BLaER1 treated with 17β-estradiol and CSF1 and Interleukin-3, amounts not matched to agents 10 nM and 100 nM (cell line): ENCODE measurements around the gene ACTR3.

ENCODE experiments used
- H3K27ac ChIP-seq, 11 experiments: shearing (Covaris generic); formaldehyde crosslinking; 2 replicates each; pipeline ENCODE4 v1.8.1; 2022
- H3K27me3 ChIP-seq, 11 experiments: shearing (Covaris generic); formaldehyde crosslinking; 2 replicates each; pipeline ENCODE4 v1.8.1; 2022
- H3K36me3 ChIP-seq, 11 experiments: shearing (Covaris generic); formaldehyde crosslinking; 2 replicates each; pipeline ENCODE4 v1.8.1; 2022
- H3K4me1 ChIP-seq, 10 experiments: shearing (Covaris generic); formaldehyde crosslinking; 2 replicates each; pipeline ENCODE4 v1.8.1; 2022
- H3K4me2 ChIP-seq, 11 experiments: shearing (Covaris generic); formaldehyde crosslinking; 2 replicates each; pipeline ENCODE4 v1.8.1; 2022
- H3K4me3 ChIP-seq, 10 experiments: shearing (Covaris generic); formaldehyde crosslinking; 2 replicates each; pipeline ENCODE4 v1.8.1; 2022
- H3K9ac ChIP-seq, 11 experiments: shearing (Covaris generic); formaldehyde crosslinking; 2 replicates each; pipeline ENCODE4 v1.8.1; 2022
- H3K9me3 ChIP-seq, 11 experiments: shearing (Covaris generic); formaldehyde crosslinking; replicated peaks in 1 of 11; 2 replicates each; pipeline ENCODE4 v1.8.1; 2022
- H4K20me1 ChIP-seq, 11 experiments: shearing (Covaris generic); formaldehyde crosslinking; 2 replicates each; pipeline ENCODE4 v1.8.1; 2022
- Cebpa-rat ChIP-seq, 11 experiments: shearing (Covaris generic); IDR thresholded peaks; 2 replicates each; pipeline ENCODE4 v1.8.1; 2022

ACTR3 gene

GRCh38 chr2:113863144-113863543 is 26.7 kb upstream of the ACTR3 start:
- no peaks in the 10 kb centered on the region for H3K9me3 ChIP-seq
- H3K9ac ChIP-seq = peak overlapping the region in 2 of 11 experiments; percentile 32 to 52; a peak in 2 of 22 replicates
- no peaks in the 10 kb centered on the region for H3K27me3 ChIP-seq
- H3K4me2 ChIP-seq = peak overlapping the region in 10 of 11 experiments; percentile 29 to 89 (median 60); a peak in 19 of 22 replicates
- no peaks in the 10 kb centered on the region for H4K20me1 ChIP-seq
- H3K36me3 ChIP-seq = no peaks in the 10 kb centered on the region
- no peak overlapping the region for H3K4me3 ChIP-seq
- peaks cover 40 to 73% (median 49%) of the 10 kb centered on the region in 10 experiments for H3K4me1 ChIP-seq
- H3K27ac ChIP-seq = peak overlapping the region in 7 of 11 experiments; percentile 12 to 68 (median 47); a peak in 12 of 22 replicates
- no peak for TF ChIP-seq Cebpa-rat (IDR thresholded peaks at IDR 0.05)

GRCh38 chr2:113867571-113867970 is 22.3 kb upstream of the ACTR3 start:
- Histone ChIP-seq H3K27ac (no peak overlapping the region), H3K9me3 (no peaks in the 10 kb centered on the region), H3K27me3 (no peaks in the 10 kb centered on the region), H3K9ac (no peak overlapping the region), H3K36me3 (no peaks in the 10 kb centered on the region), H3K4me2 (no peak overlapping the region), H3K4me3 (no peak overlapping the region), H3K4me1 (peaks cover 10 to 39% (median 15%) of the 10 kb centered on the region in 10 experiments; a peak in 19 of 20 replicates), H4K20me1 (no peaks in the 10 kb centered on the region)
- TF ChIP-seq Cebpa-rat (IDR thresholded peaks at IDR 0.05) = no peak

GRCh38 chr2:113869253-113869652 is 20.6 kb upstream of the ACTR3 start:
- no peaks in the 10 kb centered on the region for H3K27me3 ChIP-seq
- H3K4me1 ChIP-seq = peaks cover 0 to 35% (median 7%) of the 10 kb centered on the region in 10 experiments; a peak in 14 of 20 replicates
- no peak overlapping the region for H3K9ac ChIP-seq
- no peak overlapping the region for H3K4me3 ChIP-seq
- H3K9me3 ChIP-seq = no peaks in the 10 kb centered on the region
- no peak overlapping the region for H3K27ac ChIP-seq
- 0 out of 22 replicates have a peak, but pooled peaks cover 0 to 4% (median 0%) of the 10 kb centered on the region in 11 experiments for H3K36me3 ChIP-seq
- H4K20me1 ChIP-seq = no peaks in the 10 kb centered on the region
- TF ChIP-seq Cebpa-rat (IDR thresholded peaks at IDR 0.05) = no peak
- peak overlapping the region in 1 of 11 experiments; percentile 48; a peak in 1 of 22 replicates for H3K4me2 ChIP-seq

- Histone ChIP-seq H3K27me3 (no peaks in the 10 kb centered on the region), H3K4me2 (no peak overlapping the region), H3K9ac (no peak overlapping the region), H3K36me3 (0 out of 22 replicates have a peak, but pooled peaks cover 0 to 4% (median 0%) of the 10 kb centered on the region in 11 experiments), H3K4me1 (peaks cover 0 to 48% (median 6%) of the 10 kb centered on the region in 10 experiments; a peak in 12 of 20 replicates), H4K20me1 (no peaks in the 10 kb centered on the region), H3K9me3 (no peaks in the 10 kb centered on the region), H3K27ac (no peak overlapping the region), H3K4me3 (no peak overlapping the region)
- no peak for TF ChIP-seq Cebpa-rat (IDR thresholded peaks at IDR 0.05)
These were observed 17.7 kb upstream of the ACTR3 start for GRCh38 chr2:113872201-113872600.

GRCh38 chr2:113873867-113874266 is 16.0 kb upstream of the ACTR3 start:
- no peaks in the 10 kb centered on the region for H3K27me3 ChIP-seq
- H3K9ac ChIP-seq = no peak overlapping the region
- no peak overlapping the region for H3K27ac ChIP-seq
- H3K36me3 ChIP-seq = 0 out of 22 replicates have a peak, but pooled peaks cover 0 to 4% (median 0%) of the 10 kb centered on the region in 11 experiments
- peaks cover 4 to 51% (median 15%) of the 10 kb centered on the region in 10 experiments; a peak in 15 of 20 replicates for H3K4me1 ChIP-seq
- no peaks in the 10 kb centered on the region for H4K20me1 ChIP-seq
- peak overlapping the region in 5 of 11 experiments; percentile 14 to 66 (median 40); a peak in 7 of 22 replicates for H3K4me2 ChIP-seq
- no peak for TF ChIP-seq Cebpa-rat (IDR thresholded peaks at IDR 0.05)
- H3K9me3 ChIP-seq = no peaks in the 10 kb centered on the region
- no peak overlapping the region for H3K4me3 ChIP-seq

GRCh38 chr2:113875135-113875534 is 14.8 kb upstream of the ACTR3 start:
- Histone ChIP-seq H3K27me3 (no peaks in the 10 kb centered on the region), H3K36me3 (0 out of 22 replicates have a peak, but pooled peaks cover 0 to 4% (median 0%) of the 10 kb centered on the region in 11 experiments), H3K4me3 (no peak overlapping the region), H4K20me1 (no peaks in the 10 kb centered on the region), H3K4me2 (peak overlapping the region in 2 of 11 experiments; percentile 15 to 66; a peak in 1 of 22 replicates), H3K9ac (no peak overlapping the region), H3K9me3 (no peaks in the 10 kb centered on the region), H3K4me1 (peaks cover 4 to 61% (median 15%) of the 10 kb centered on the region in 10 experiments; a peak in 15 of 20 replicates), H3K27ac (no peak overlapping the region)
- no peak for TF ChIP-seq Cebpa-rat (IDR thresholded peaks at IDR 0.05)

- H3K36me3 ChIP-seq = peaks cover 0 to 8% (median 4%) of the 10 kb centered on the region in 11 experiments; a peak in 11 of 22 replicates
- peak overlapping the region in 3 of 11 experiments; percentile 68 to 82 (median 73); a peak in 4 of 22 replicates for H3K4me2 ChIP-seq
- H3K27me3 ChIP-seq = no peaks in the 10 kb centered on the region
- H3K4me1 ChIP-seq = peaks cover 4 to 71% (median 15%) of the 10 kb centered on the region in 10 experiments; a peak in 15 of 20 replicates
- TF ChIP-seq Cebpa-rat (IDR thresholded peaks at IDR 0.05) = no peak
- peak overlapping the region in 2 of 11 experiments; percentile 77 to 80; a peak in 4 of 22 replicates for H3K27ac ChIP-seq
- no peaks in the 10 kb centered on the region for H3K9me3 ChIP-seq
- H4K20me1 ChIP-seq = no peaks in the 10 kb centered on the region
- H3K9ac ChIP-seq = no peak overlapping the region
- H3K4me3 ChIP-seq = no peak overlapping the region
These were observed 13.1 kb upstream of the ACTR3 start for GRCh38 chr2:113876503-113877387.

GRCh38 chr2:113877711-113878598 is 11.9 kb upstream of the ACTR3 start:
- Histone ChIP-seq H3K4me1 (peaks cover 4 to 71% (median 15%) of the 10 kb centered on the region in 10 experiments; a peak in 15 of 20 replicates), H3K27ac (peak overlapping the region in 4 of 11 experiments; percentile 46 to 80 (median 64); a peak in 8 of 22 replicates), H3K9ac (peak overlapping the region in 4 of 11 experiments; percentile 17 to 66 (median 57); a peak in 6 of 22 replicates), H3K27me3 (no peaks in the 10 kb centered on the region), H3K9me3 (no peaks in the 10 kb centered on the region), H3K36me3 (peaks cover 5 to 20% (median 9%) of the 10 kb centered on the region in 11 experiments; a peak in 14 of 22 replicates), H3K4me3 (no peak overlapping the region), H4K20me1 (no peaks in the 10 kb centered on the region), H3K4me2 (peak overlapping the region in 5 of 11 experiments; percentile 5 to 82 (median 68); a peak in 8 of 22 replicates)
- TF ChIP-seq Cebpa-rat (IDR thresholded peaks at IDR 0.05) = no peak
